ENCODE measurements around the gene TMCC3. TPM values are rescaled to one million over a fixed set of nuclear protein-coding genes. Genes with fewer than 3 reads are reported as not detected.

The TMCC3 gene
- total RNA-seq, 1 donor, result 0.72 TPM

GRCh38 chr12:94674835-94675234, 24.5 kb upstream of the TMCC3 start:
- no peak overlapping the region for H3K4me3 ChIP-seq (ENCODE audit: low read depth, low read length)
- peak; percentile 12 for DNase-seq (ENCODE audit: low read depth)
- no peak for TF ChIP-seq CTCF (IDR thresholded peaks at IDR 0.05; ENCODE audit: insufficient read depth, low read length)

- no peak overlapping the region for H3K4me3 ChIP-seq (ENCODE audit: low read depth, low read length)
- DNase-seq (ENCODE audit: low read depth), result peak; percentile 65
Measured at GRCh38 chr12:94674051-94674451, 23.7 kb upstream of the TMCC3 start.

GRCh38 chr12:94673496-94673895, 23.1 kb upstream of the TMCC3 start:
- H3K4me3 ChIP-seq (ENCODE audit: low read depth, low read length), result no peak overlapping the region
- no peak for TF ChIP-seq CTCF (IDR thresholded peaks at IDR 0.05; ENCODE audit: insufficient read depth, low read length)
- DNase-seq (ENCODE audit: low read depth), result no peak

More at GRCh38 chr12:94674051-94674451, 23.7 kb upstream of the TMCC3 start:
- no peak for TF ChIP-seq CTCF (IDR thresholded peaks at IDR 0.05; ENCODE audit: insufficient read depth, low read length)

- no peak overlapping the region for H3K4me3 ChIP-seq (ENCODE audit: low read depth, low read length)
Measured at GRCh38 chr12:94671917-94672316, 21.6 kb upstream of the TMCC3 start.

GRCh38 chr12:94670898-94671297, 20.5 kb upstream of the TMCC3 start:
- no peak for DNase-seq (ENCODE audit: low read depth)
- no peak overlapping the region for H3K4me3 ChIP-seq (ENCODE audit: low read depth, low read length)
- no peak for TF ChIP-seq CTCF (IDR thresholded peaks at IDR 0.05; ENCODE audit: insufficient read depth, low read length)

More at GRCh38 chr12:94671917-94672316, 21.6 kb upstream of the TMCC3 start:
- TF ChIP-seq CTCF (IDR thresholded peaks at IDR 0.05; ENCODE audit: insufficient read depth, low read length), result no peak
- DNase-seq (ENCODE audit: low read depth), result no peak

- no peak overlapping the region for H3K4me3 ChIP-seq (ENCODE audit: low read depth, low read length)
- no peak for DNase-seq (ENCODE audit: low read depth)
- no peak for TF ChIP-seq CTCF (IDR thresholded peaks at IDR 0.05; ENCODE audit: insufficient read depth, low read length)
Measured at GRCh38 chr12:94670075-94670474, 19.7 kb upstream of the TMCC3 start.

GRCh38 chr12:94667031-94667540, 16.7 kb upstream of the TMCC3 start:
- no peak for TF ChIP-seq CTCF (IDR thresholded peaks at IDR 0.05; ENCODE audit: insufficient read depth, low read length)

More at GRCh38 chr12:94667031-94667540, 16.7 kb upstream of the TMCC3 start:
- H3K4me3 ChIP-seq (ENCODE audit: low read depth, low read length), result no peak overlapping the region
- no peak for DNase-seq (ENCODE audit: low read depth)

Measured in fibroblast of the aortic adventitia (primary cell).